GM13977 (cell line): Measurements from ENCODE around the gene SLC1A2.

Experiments used
- DNase-seq: peaks from one replicate; pipeline ENCODE4 v3.0.0; 2012; ENCODE audit warnings: low spot score
- in situ Hi-C: fragments of 300-500 bp; cut with MboI; formaldehyde crosslinking; loops from one replicate; pipeline ENCODE4 v1.12.0; 2022; ENCODE audit warnings: low sequenced_read_pairs, low pct_unique_long_range_greater_than_20kb, mixed read lengths, inconsistent platforms; ENCODE audit not compliant: unreplicated experiment
- TF ChIP-seq, protein P1 (sequence below): IDR thresholded peaks from 2 replicates; pipeline ENCODE4 v1.5.1; 2012; ENCODE audit warnings: mild to moderate bottlenecking, control low read depth; ENCODE audit not compliant: insufficient read depth; ENCODE audit errors: extremely low read depth, missing control alignments

The SLC1A2 gene

DNA sequence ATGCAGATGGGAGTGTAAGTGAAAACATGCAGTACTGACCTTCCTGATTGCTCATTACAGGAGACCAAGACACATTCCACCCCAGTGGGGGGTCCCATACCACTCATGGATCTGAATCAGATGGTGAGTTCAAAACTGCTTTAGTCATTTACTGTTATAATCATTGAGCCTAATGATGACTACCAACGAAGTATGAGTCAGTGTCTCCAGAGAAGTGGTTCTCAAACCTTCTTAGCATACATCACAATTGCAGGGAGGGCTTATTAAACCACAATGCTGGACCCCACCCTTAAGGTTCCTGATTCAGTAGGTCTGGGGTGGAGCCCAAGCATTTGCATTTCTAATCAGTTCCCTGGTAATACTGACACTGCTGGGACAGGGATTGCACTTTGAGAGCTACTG lies 204.6 kb downstream of the SLC1A2 start:
- no peak for DNase-seq
- in situ Hi-C loops, result no loop called here
- TF ChIP-seq, protein P1, sequence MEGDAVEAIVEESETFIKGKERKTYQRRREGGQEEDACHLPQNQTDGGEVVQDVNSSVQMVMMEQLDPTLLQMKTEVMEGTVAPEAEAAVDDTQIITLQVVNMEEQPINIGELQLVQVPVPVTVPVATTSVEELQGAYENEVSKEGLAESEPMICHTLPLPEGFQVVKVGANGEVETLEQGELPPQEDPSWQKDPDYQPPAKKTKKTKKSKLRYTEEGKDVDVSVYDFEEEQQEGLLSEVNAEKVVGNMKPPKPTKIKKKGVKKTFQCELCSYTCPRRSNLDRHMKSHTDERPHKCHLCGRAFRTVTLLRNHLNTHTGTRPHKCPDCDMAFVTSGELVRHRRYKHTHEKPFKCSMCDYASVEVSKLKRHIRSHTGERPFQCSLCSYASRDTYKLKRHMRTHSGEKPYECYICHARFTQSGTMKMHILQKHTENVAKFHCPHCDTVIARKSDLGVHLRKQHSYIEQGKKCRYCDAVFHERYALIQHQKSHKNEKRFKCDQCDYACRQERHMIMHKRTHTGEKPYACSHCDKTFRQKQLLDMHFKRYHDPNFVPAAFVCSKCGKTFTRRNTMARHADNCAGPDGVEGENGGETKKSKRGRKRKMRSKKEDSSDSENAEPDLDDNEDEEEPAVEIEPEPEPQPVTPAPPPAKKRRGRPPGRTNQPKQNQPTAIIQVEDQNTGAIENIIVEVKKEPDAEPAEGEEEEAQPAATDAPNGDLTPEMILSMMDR, result no peak

DNA sequence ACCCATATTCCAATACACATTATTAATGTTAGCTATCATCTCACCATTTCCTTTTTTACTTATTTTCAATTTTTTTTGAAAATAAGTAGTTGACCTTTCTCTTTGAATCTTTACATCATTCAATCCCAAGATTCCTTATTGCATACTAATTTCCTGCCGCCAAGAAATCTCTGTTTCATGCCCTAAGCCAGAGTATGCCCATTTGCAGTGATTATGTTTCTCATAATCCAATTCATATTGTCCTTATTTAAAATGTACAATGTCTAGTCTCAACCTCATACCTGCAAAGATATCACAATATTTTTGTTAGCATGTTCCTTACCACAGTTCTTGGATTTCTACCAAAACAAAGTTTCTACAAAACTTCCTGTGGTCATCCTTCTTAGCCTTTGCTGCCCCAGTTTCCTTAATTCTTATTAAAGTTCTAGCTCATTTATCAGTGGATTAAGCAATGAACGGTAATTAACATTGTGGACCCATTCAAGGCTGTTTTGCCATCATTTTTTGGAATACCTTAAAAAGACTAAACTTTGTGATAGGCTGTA lies 205.1 kb downstream of the SLC1A2 start:
- TF ChIP-seq, protein P1, result no peak
- in situ Hi-C loops, result no loop called here
- DNase-seq, result no peak

DNA sequence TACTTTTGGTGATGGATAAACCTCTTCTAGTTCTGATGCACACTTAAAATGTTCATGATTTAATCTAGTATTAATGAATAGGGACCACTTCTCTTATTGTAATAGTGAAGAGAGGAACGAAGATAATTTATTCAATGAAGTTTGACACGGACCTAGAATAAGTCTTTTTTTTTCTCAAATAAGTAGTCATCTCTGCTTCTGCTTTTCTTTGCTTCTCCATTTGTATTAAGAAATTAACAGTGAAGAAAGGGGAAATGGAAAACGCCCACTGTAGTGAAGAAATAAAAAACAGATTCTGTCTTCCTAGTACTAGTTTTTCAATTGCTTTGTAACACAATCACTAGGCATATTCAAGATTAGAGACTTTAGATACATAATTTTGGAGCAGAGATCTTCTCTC lies 207.4 kb downstream of the SLC1A2 start:
- DNase-seq, result no peak
- in situ Hi-C loops, result no loop called here
- TF ChIP-seq, protein P1, result no peak

DNA sequence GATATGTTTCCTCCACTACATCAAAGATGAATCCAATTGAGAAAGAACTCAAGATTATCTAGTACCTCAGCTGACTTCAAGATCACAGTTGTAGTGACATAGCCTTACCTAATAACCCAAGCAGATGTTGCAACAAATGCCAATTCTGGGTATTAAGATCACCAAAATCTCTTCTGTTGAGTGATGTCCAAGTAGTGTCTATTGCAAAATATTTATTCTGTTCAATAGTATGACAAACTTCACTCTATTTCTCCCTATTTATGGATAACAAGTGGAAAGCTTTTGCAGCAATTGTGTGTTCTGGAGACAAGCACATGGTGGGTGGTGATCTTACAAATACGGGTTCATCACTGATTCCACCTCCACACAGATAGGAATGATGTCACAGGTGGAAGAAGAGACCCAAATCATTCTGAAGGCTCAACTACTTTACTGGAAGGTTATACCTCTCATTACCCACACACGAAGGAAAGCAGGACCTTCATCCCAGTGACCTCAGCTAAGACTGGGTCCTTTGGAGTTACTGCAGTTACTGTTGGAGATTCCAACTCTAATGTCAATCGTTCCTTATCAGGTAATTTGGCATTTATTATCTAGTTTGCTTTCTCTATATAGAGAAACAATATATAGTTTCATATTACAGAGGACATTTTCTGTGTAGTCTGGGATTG lies 208.3 kb downstream of the SLC1A2 start:
- no peak for DNase-seq
- TF ChIP-seq, protein P1, result no peak
- in situ Hi-C loops, result no loop called here

DNA sequence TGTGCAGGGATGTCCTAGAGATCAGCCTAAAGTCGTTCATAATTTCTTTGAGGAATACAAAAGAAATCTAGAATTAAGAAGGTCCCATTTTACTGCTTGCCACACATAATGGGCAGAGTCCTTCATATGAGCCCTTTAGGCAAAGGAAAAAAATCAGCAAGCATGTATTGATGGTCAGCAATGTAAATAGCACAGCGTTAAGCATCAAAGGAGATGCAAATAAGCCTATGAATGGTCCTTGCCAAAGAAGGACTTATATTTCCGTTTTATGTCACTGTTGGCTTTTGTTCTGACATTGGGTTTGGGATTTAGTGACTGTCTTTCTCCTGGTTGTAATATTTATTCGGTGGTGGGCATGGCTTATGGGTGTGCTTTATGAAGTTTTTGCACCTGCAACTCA lies 210.6 kb downstream of the SLC1A2 start:
- TF ChIP-seq, protein P1, result no peak
- DNase-seq, result no peak
- in situ Hi-C loops, result no loop called here

DNA sequence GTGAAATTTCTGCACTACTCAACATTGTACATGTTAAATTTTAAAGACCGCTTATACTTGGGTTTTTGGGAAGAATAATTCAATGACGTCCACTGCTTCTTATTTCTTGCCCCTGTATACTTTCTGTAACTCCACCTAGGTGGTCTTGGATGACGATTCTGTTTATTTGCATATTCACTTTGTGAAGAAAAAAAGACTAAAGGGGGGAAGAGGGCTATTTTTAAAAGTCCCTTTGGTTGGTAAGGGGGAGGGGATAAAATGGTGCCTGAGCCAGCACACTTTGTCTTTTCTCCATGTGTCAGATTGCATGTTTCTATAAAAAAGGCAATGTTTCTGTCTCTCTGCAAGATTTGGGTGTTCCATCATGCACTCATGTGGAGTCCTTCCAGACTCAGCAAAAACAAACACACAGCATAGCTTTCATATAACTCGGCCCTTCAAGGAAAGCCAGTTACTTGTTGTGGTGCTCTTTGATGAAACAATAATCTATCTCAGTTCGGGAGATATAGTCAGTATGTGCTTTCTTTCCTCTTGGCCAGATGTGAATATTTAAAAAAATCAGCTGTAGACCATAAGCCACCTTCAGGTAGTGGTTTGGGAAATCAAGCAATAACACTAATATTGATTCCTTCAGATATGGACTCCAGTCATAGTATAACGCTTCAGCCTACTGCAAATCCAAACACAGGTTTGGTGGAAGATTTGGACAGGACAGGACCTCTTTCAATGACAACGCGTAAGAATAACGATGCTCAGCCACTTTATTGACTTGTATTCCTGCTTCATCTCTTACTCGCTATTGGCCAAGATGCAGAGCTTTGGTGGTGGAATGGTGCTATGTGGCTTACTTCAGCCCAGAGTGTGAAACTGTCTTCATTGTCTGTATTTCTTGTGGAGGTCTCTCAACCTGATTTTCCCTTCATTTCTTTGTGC lies 211.6 kb downstream of the SLC1A2 start:
- TF ChIP-seq, protein P1, result no peak
- DNase-seq, result no peak
- in situ Hi-C loops, result no loop called here
